Activated CD4-positive, alpha-beta T cell treated with anti-CD3 and anti-CD28 coated beads, Interleukin-2, amount 50 U/mL, for 4 hours (primary cell): Measurements from ENCODE around the gene TRPM3.

ENCODE experiments used
- DNase-seq, 2 experiments: peaks; one replicate each; pipeline ENCODE4 v3.0.0-alpha.2; 2020

TRPM3 gene

DNA sequence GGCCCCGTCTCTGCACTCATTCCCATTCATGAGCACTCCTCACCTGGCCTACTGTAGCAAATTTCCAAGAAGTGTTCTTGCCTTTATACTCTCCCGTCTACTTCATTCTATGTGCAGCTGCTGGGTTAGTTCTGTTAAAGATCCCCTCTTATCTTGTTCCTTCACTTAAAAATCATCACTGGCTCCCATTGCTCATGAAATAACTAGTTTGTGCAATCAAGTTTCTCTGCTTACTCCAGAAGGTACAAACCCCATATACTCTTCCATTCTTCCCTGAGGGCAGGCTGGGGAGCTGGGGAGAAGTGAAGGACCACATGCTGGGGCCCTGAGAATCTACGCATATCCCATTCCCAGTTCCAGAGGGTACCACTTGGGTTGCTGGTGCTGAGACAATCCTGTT, 622.6 kb downstream of the TRPM3 start:
- DNase-seq, result no peak

- DNase-seq, result no peak
Observed at GRCh38 chr9:70496244-70496643, 625.2 kb downstream of the TRPM3 start.

GRCh38 chr9:70495514-70495913, 625.9 kb downstream of the TRPM3 start:
- DNase-seq, result no peak

GRCh38 chr9:70494221-70494620, 627.2 kb downstream of the TRPM3 start:
- DNase-seq, result no peak

GRCh38 chr9:70493029-70493428, 628.4 kb downstream of the TRPM3 start:
- DNase-seq, result no peak

DNA sequence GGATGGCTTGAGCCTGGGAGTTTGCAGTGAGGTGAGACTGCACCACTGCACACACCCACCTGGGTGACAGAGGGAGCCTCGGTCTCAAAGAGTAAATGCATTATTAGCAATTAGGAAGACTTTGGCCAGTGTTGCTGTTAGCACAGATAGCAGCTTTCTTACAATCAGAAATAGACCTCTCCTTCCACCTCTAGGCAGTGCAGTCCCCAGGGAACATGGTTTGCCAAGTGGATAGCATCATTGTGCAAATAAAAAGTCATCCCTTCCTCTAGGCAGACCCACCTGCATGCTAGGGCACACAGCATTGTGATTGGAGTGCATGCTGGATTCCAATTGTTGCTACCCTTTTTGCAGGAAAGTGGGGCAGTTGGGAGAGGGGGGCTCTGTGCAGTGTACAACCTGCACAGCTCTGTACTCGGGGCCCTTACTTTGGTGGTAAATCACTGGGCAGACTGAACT, 629.1 kb downstream of the TRPM3 start:
- DNase-seq, result no peak

- DNase-seq, result no peak
Observed at GRCh38 chr9:70491426-70492318, 629.7 kb downstream of the TRPM3 start.

GRCh38 chr9:70490478-70490877, 630.9 kb downstream of the TRPM3 start:
- no peak for DNase-seq

GRCh38 chr9:70488793-70489105, 632.7 kb downstream of the TRPM3 start:
- DNase-seq, result no peak

GRCh38 chr9:70488098-70488792, 633.2 kb downstream of the TRPM3 start:
- no peak for DNase-seq

DNA sequence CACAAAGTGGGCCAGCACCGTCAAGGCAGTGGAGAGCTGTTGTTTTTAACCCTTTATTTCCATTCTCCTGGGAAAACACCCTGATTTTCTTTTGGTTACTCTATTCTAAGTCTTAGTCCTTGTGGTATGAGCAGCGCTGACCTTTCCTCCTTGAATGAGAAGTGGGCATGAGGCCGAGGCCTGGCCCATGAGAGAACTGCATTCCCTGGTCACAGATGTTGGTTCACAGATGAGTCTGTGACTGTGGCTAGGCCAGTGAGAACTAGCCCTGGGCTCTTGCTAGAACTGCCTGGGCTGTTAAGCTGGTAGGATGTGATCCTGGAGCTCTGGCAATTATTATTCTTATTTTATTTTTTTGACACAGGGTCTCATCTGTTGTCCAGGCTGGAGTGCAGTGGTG, 635.3 kb downstream of the TRPM3 start:
- no peak for DNase-seq

DNA sequence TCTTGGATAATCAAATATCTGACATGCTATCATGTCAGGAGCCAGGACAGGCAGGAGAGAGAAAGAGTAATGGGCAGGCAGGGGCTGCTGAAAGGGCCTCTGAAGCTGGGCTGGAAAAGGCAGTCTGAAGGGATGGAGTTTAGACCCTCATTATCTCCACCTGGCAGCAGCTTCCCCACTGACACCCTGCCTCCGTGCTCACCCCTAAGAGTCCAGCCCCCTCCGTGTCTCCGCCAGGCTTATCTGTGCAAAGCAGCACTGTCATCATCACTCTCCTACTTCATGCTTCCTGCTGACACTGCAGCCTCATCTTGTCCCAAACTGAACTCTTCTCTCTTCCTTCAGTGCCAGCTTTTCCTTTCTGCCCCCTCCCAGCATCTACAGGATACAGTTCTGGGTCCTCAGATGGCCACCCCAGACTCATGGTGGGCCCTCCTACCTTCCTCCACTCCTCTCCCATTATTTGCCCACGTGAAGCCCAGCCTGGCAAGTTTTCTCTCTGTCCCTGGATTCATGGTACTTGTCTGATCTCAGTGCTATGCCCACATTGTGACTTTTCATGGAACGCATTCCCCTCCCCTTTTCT, 636.1 kb downstream of the TRPM3 start:
- DNase-seq, result no peak

GRCh38 chr9:70484232-70485130, 636.9 kb downstream of the TRPM3 start:
- no peak for DNase-seq

- no peak for DNase-seq
Observed at GRCh38 chr9:70481471-70481870, 640.0 kb downstream of the TRPM3 start.

GRCh38 chr9:70480405-70480980, 640.9 kb downstream of the TRPM3 start:
- DNase-seq, result no peak

DNA sequence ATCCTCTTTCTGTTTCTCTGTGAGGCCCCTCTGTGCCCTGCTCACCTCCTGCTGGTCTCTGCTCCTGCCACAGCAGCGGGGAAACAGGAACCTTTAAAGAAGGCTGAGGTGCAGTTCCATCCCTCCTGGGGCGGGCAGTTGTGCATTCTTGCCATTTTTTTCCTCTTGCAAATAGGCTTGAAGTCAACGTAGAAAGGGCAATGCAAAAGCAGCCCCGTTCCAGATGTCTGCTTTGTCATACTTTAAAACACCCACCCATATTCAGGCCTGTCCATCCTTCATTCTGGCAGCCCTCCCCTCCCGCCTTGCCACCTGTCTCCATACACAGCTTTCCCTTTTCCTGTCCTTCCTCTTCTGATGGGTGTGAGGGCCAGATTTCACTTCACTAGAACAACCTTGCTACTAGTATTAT, 641.5 kb downstream of the TRPM3 start:
- DNase-seq, result no peak
